C4-2B (cell line): ENCODE results near the gene PRKCH.

ENCODE experiments used
- ZFX ChIP-seq: fragments of 450-650 bp; IDR thresholded peaks from 2 replicates; pipeline ENCODE4 v1.6.1; 2017
- TF ChIP-seq, protein P1 (sequence below): fragments of 450-650 bp; conservative IDR thresholded peaks from 2 replicates; pipeline ENCODE4 v1.5.1; 2017; ENCODE audit warnings: mild to moderate bottlenecking

GRCh38 chr14:61559641-61560201, 238.3 kb downstream of the PRKCH start:
- TF ChIP-seq, protein P1, sequence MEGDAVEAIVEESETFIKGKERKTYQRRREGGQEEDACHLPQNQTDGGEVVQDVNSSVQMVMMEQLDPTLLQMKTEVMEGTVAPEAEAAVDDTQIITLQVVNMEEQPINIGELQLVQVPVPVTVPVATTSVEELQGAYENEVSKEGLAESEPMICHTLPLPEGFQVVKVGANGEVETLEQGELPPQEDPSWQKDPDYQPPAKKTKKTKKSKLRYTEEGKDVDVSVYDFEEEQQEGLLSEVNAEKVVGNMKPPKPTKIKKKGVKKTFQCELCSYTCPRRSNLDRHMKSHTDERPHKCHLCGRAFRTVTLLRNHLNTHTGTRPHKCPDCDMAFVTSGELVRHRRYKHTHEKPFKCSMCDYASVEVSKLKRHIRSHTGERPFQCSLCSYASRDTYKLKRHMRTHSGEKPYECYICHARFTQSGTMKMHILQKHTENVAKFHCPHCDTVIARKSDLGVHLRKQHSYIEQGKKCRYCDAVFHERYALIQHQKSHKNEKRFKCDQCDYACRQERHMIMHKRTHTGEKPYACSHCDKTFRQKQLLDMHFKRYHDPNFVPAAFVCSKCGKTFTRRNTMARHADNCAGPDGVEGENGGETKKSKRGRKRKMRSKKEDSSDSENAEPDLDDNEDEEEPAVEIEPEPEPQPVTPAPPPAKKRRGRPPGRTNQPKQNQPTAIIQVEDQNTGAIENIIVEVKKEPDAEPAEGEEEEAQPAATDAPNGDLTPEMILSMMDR: no peak
- no peak for TF ChIP-seq ZFX
